Esophagus mucosa (tissue), 1 donor: ENCODE measurements around the gene IRF4. TPM values are rescaled to one million over a fixed set of nuclear protein-coding genes. Genes with fewer than 3 reads are reported as not detected.
A peak's percentile ranks its signal among the peaks of the same experiment; 100 is the strongest.

Source experiments
- ATAC-seq: fragments of 200-7000 bp; cut with Tn5 transposase; one replicate; pipeline ENCODE4 v1.9.1; 2020
- total RNA-seq: library from RNA; stranded (reverse); gene quantifications from one replicate; pipeline ENCODE4 v1.2.4, GENCODE V29; 2023
- donor health status: DM: yes; HTN: yes; CAD: no.

Gene IRF4
- total RNA-seq, 1 donor from 2014 or later: 1.1 TPM

DNA sequence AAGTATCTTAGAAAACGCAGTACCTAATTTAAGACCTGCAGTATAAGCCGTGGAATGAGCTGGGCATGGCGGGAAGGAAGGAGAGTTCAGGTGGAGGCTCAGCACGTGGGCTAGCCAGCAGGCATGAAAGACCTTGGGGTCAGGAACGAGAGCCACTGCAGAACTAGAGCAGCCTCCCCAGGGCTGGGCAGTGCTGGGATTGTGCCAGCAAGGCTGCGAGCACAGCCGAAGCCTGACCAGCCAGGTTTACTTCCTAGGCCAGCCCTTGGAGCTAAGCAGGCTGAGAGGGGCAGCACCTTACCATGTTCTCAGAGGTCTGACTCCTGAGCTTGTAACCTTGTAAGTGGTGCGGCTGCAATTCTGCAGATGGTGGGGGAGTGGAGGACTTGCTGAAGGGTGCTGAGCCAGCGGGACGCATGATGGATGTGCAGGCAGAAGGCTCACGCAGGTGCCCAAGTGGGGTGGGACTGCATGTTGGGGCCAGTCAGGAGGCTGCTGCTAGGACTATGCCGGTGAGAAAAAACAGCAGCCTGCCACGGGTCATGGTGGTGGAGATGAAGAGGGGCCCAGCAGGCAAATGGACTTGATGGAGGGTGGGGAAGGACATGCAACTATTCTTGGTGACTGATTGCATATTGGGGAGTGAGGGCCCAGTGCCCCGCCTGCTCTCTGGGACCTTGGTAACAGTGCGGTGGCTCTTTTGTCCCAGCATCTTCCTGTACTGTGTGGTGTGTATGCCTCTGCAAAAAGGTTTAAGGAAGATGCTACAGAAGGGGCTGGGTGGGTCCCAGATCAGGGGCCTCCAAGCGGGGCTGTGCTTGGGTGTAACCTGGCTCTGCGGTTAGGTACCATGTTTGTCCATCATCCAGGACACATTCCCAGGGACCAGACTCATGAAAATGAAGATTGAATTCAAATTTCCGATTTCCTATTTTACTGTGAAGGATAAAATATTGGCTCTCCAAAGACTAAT lies 37.6 kb upstream of the IRF4 start:
- peak; percentile 4 for ATAC-seq

DNA sequence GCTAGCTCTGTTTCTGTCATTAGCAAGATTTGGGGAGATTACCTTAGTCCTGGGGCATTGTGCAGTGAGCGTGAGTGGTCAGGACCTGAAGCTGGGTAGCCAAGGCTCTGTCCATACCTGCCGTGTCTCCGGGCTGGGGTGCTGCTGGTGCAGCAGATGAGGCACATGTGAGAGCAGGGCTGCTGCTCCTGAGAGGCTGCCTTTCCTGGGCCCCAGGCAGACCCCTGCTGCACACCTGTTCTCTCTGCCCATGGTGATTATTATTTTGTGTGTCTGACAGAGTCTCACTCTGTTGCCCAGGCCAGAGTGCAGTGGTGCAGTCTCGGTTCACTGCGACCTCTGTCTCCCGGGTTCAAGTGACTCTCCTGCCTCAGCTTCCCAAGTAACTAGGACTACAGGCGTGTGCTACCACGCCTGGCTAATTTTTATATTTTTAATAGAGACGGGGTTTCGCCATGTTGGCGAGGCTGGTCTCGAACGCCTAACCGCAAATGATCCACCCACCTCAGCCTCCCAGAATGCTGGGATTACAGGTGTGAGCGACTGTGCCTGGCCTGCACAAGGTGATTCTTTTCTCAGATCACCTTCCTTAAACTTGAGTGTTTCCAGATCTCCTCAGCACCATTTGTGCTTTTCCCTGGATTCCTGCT lies 36.8 kb upstream of the IRF4 start:
- no peak for ATAC-seq

DNA sequence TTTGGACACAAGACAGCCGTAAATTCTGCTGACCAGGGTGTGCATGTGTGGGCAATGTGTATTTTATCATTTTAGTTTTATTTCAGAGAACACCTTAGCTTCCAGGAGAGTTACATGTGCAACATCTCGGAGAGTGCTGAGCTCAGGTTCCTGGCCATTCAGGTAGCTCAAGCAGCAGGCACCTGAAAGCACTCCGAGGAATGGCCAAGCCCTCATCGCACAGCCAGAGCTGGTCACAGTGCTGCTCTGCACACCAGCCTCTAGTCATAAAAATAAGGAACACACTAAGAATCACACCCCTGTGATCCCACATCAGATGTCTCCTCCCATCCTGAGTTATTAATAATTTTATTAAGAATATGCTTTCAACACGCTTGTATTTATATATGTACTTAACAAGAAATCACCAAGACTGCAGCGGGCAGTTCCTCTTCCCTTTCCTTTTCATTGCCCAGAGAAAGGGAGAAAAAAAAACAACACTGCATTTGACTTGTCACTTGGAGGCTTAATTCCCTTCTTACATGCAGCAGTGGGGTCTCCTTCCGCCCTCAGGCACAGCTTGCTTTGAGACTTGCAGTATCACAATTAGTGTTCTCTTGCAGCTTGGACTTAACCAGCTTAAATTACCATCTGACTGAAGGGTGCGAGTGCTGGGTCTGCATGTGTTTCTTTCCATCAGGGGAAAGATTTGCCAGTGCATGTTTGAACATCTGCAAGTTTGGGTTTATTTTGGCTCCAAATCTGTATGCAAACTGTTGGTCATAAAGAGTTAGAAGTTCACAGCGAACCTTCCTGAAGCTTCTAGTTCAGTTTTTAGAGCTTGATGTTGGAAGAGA lies 36.0 kb upstream of the IRF4 start:
- no peak for ATAC-seq

GRCh38 chr6:356828-357251 lies 34.7 kb upstream of the IRF4 start:
- peak; percentile 8 for ATAC-seq

- no peak for ATAC-seq
Observed at GRCh38 chr6:357261-357790, 34.2 kb upstream of the IRF4 start.

- ATAC-seq: no peak
Observed at GRCh38 chr6:357791-358341, 33.7 kb upstream of the IRF4 start.

DNA sequence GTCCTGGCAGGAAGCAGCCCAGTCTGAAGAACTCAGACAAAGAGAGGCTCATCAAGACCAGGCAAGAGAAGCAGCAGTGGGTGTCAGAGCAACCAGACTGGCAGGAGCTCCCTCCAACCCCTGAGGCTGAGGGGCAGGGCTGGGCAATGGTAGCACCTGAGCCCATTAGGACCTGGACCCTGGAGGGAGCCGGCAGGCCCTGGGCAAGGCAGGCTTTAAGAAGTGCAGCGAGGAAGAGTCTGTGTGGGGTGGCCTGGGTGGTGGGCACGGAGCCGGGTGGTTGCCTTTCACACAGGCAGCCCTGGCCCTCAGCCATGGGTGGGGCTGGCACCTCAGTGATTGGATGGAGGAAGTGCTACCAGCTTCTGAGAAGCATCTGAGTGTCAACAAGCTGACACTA lies 33.1 kb upstream of the IRF4 start:
- peak; percentile 6 for ATAC-seq

DNA sequence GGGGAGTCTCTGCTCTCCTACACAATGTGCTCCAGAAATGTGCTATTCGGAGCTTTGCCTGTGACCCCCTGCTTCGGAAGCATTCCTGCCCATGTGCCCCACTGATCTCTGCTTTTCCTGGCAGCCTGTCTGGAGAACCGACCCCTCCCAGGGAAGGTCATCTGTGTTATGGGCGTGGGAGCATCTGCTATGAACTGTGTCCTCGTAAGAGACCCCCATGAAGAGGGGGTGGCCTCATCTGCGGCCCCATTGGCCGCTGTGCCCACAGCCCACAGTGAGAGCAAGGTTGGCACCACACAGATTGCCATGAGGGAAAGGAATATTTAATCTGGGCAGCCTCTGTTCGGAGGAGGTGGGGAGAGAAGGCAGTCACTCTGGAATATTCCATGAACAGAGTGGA lies 32.7 kb upstream of the IRF4 start:
- ATAC-seq: no peak

DNA sequence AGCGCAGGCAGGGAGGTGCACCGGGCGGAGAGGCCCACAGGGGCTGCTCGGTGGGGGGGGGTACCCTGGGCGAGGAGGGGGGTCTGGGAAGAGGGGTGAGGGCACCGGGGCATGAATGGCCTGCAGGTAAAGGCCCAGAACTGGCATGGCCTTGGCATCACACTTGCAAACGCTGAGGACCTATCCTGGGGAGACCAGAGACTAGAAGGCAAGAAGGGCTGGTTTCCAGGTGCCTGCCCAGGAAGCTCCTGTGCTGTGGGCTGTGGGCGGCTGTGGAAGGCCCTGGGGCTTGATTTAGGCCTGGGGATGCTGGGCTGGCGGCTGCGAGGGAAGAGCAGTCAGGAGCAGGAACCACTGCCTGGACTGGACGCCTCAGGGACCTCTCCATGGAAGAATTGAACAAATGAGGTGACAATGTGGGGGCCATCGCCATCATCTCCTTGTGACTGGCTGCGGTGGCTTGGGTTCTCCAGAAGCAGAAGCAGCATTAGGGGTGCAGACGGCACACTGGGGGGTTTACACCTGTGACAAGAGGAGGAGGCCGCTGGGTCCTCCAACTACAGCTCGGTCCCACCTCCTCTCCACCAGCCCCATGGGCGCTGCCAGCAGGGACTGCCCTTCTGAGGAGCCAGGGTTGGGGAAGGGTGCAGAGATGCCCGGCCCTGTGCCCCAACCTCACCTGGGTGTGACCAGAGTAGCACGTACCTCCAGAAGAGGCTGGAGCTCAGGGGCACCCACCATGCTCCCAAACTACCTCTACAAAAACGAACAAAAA lies 32.1 kb upstream of the IRF4 start:
- peak; percentile 6 for ATAC-seq

- ATAC-seq: no peak
Observed at GRCh38 chr6:360349-360748, 31.2 kb upstream of the IRF4 start.

- ATAC-seq: no peak
Observed at GRCh38 chr6:360764-361373, 30.7 kb upstream of the IRF4 start.

- no peak for ATAC-seq
Observed at GRCh38 chr6:361411-362132, 30.0 kb upstream of the IRF4 start.

GRCh38 chr6:362231-362923 lies 29.2 kb upstream of the IRF4 start:
- no peak for ATAC-seq

DNA sequence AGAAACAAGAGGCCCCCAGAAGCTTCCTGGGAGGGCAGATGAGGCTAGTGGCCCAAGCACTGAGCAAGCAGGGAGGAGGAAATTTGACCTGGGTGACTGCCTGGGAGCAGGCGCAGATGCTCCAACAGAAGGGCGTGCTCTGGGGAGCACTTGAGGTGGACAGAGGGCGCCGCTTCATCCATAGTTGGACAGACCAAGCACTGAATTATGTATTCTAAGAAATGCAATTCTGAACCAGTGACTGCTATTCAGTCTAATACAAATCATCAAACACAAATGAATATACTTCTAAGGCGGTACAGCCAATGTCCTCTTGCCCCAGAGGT lies 28.7 kb upstream of the IRF4 start:
- ATAC-seq: no peak

- no peak for ATAC-seq
Observed at GRCh38 chr6:363291-363690, 28.3 kb upstream of the IRF4 start.

DNA sequence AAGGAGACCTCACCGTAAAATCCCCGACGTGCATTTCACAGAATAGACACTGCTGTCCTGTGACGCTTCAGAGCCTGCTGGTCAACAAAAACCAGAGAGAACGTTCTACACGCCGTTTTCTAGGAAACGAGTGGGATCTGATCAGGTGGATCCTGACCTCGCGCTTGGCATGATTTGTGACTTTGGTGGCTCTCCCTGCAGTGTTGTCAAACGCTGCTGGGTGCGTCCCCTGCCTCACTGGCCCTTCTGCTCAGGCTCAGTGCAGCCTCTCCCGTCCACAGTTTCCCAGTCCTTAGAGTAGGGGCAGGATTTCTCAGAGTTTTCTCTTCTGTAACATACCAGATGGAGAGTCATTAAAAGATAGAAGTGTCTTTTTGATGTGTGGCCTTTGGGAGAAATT lies 27.6 kb upstream of the IRF4 start:
- ATAC-seq: no peak

DNA sequence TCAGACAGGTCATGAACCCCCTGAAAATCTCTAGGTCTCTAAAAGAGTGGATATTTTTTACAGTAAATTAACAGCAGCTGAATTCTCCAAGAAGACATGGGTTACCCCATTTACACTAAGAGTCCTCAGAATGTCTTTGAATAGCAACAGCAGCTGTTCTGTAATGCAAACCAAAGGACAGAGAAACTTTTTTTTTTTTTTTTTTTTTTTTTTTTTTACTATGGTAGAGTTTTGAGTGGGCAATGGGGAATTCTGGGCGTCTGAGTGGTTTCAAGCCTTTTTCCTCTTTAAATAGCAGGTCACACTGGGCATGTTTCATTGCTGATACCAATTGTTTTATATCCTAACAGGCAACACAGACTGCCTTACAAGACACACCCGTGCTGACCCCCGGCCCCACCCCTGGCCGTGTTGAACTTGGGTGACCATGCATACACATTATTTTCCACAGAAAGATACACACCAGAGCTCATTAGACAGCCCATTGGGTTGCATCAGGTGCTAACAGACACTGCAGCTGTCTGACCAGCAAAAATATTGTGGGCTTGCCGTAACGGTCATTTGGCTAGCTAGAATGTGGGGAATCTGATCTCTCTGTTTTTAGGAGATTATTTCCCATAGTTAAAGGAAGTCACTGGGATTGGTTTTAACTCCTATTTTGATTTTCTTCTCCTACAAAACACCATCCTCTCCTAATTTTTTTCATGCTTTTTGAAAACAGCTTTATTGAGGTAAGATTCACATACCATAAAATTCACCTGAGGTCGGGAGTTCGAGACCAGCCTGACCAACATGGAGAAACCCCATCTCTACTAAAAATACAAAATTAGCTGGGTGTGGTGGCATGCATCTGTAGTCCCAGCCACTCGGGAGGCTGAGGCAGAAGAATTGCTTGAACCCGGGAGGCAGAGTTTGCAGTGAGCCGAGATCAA lies 26.7 kb upstream of the IRF4 start:
- ATAC-seq: no peak

DNA sequence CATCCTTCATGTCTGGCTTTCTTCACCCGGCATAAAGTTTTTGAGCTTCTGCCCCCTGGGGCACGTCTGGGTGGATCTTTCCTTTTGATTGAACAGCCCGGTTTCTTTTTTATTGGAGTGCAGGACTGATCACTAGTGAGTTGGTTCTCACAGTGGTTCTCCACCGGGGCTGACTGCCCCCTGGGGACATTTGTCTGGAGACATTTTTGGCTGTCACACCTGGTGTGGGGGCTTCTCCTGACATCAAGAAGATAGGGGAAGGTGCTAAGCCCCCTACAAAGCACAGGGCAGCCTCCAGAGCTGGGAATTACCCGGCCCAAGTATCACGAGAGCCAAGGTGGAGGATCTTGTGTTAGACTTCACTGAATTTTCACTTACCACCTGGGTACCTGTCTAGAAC lies 25.7 kb upstream of the IRF4 start:
- ATAC-seq: no peak
